AG04449 (cell line): ENCODE results near the gene NRG2.

Source experiments
- CTCF ChIA-PET: fragments of 350-600 bp; formaldehyde crosslinking; extraction: SDS; loops from one replicate; lab custom pipeline; 2021; ENCODE audit warnings: antibody characterized with exemption; lab: Yijun Ruan, JAX
- POLR2A ChIA-PET: fragments of 400-600, 350-600 bp; formaldehyde crosslinking; extraction: SDS; loops from one replicate; lab custom pipeline; 2020; ENCODE audit warnings: antibody characterized with exemption, inconsistent platforms; lab: Yijun Ruan, JAX
- DNase-seq: peaks from one replicate; pipeline ENCODE4 v3.0.0-alpha.2; 2010; ENCODE audit warnings: low read depth, low spot score
- H3K4me3 ChIP-seq: 2 replicates; pipeline ENCODE4 v1.5.1; 2011; ENCODE audit warnings: low read depth, mild to moderate bottlenecking, control low read depth, low read length
- CTCF ChIP-seq: IDR thresholded peaks from one replicate; pipeline ENCODE4 v1.5.1; 2011; ENCODE audit warnings: mild to moderate bottlenecking, moderate library complexity, low read length, control low read depth, inconsistent platforms; ENCODE audit not compliant: insufficient read depth; ENCODE audit errors: missing control alignments

The NRG2 gene

DNA sequence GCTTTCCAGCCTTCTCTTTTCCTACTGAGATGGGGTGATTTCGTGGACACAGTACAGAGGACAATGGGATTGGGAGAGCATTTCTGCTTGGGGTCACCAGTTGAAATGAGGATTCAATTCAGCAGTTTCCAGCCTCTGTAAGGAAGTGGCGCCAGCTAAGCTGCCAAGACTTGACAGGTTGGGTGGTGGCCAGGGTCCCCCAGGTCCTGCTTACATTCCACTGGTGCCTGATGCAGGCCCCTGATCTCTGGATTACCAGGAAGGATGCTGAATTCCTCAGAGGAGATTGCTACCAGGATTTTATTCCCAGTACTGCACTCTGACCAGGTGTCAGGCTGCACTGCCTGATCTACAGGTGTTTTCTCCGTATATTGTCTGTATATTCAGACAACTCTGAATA, 127.8 kb downstream of the NRG2 start:
- POLR2A ChIA-PET, result no interaction called here
- DNase-seq, result no peak
- CTCF ChIA-PET, result interaction anchor here (1.7 to 1.9 kb wide), 2 partner anchors 53 to 128 kb away, joined by 5 to 9 read pairs; no protein-coding TSS in a partner anchor
- H3K4me3 ChIP-seq, result no peak overlapping the region
- no peak for TF ChIP-seq CTCF

- CTCF ChIA-PET, result interaction anchor here (1.7 to 1.9 kb wide), 2 partner anchors 54 to 127 kb away, joined by 5 to 9 read pairs; no protein-coding TSS in a partner anchor
- no peak for TF ChIP-seq CTCF
- POLR2A ChIA-PET, result interaction anchor here (0.7 kb wide), 1 partner anchor 10 kb away, joined by 3 read pairs; no protein-coding TSS in a partner anchor
- no peak for DNase-seq
- no peak overlapping the region for H3K4me3 ChIP-seq
Measured at GRCh38 chr5:139914218-139914807, 128.8 kb downstream of the NRG2 start.

GRCh38 chr5:139912804-139913203, 130.3 kb downstream of the NRG2 start:
- CTCF ChIA-PET, result interaction anchor here (1.1 kb wide), 1 partner anchor 233 kb away, joined by 3 read pairs; no protein-coding TSS in a partner anchor
- DNase-seq, result no peak
- POLR2A ChIA-PET, result no interaction called here
- no peak for TF ChIP-seq CTCF
- H3K4me3 ChIP-seq, result no peak overlapping the region

- no peak for TF ChIP-seq CTCF
- POLR2A ChIA-PET, result no interaction called here
- no peak overlapping the region for H3K4me3 ChIP-seq
- CTCF ChIA-PET, result interaction anchor here (1.7 kb wide), 1 partner anchor 125 kb away, joined by 4 read pairs; no protein-coding TSS in a partner anchor
- DNase-seq, result no peak
Measured at GRCh38 chr5:139912158-139912557, 130.9 kb downstream of the NRG2 start.

DNA sequence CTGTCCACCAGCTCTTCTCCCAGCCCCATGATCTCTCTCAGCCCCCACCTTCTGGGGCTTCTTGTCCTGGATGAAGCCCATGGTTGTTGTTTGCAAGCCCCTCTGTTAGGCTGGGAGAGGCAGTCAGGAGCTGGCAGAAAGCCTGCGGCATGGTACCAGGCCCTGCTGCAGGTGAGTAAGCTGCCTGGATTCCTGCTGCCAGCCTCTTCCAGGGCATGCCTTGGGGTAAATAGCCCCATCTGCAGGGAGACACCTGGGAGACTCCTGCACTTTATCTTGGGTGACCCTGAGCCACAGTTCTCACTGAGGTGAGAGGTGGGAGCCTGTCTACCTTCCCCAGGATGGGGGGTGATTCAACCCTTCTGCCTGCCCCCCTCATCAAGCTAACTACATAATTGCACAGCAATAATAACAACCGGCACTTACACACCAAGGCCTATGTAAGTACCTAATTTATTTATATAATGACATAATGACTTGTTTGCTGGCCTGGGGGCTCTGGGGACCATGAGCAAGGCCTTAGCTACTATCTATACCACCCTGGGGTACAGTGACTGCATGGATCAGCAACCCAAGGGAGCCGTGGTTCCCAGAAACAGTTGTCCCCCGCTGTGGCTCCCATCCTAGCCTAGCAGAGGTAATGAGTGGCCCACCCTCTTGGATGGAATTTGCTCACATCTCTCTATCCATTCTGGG, 131.5 kb downstream of the NRG2 start:
- H3K4me3 ChIP-seq, result no peak overlapping the region
- POLR2A ChIA-PET, result interaction anchor here (0.7 kb wide), 1 partner anchor 1212 kb away, joined by 3 read pairs; no protein-coding TSS in a partner anchor
- CTCF ChIA-PET, result interaction anchor here (1.0 to 1.7 kb wide), 2 partner anchors 59 to 125 kb away, joined by 3 to 4 read pairs; no protein-coding TSS in a partner anchor
- DNase-seq, result no peak
- TF ChIP-seq CTCF, result no peak

DNA sequence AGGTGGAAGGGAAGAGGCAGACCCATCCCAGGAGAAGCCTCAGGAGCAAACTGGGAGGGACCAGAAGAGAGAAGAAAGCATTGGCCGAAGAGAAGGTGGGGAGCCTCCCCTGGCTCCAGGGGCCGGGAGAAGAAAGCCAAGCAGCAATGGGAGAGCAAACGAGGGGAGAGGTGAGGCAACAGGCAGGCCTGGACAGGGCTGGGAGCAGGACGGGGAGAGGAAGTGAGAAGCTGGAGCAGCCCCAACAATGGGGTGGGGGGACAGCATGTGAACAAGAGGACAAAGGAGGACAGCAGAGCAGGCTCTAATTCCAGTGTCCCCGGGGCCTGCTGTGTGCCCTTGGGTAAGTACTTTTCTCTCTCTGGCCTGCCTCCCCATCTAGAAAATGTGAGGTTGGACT, 132.2 kb downstream of the NRG2 start:
- POLR2A ChIA-PET, result interaction anchor here (0.7 kb wide), 1 partner anchor 1212 kb away, joined by 3 read pairs; no protein-coding TSS in a partner anchor
- CTCF ChIA-PET, result interaction anchor here (1.0 to 1.7 kb wide), 2 partner anchors 60 to 124 kb away, joined by 3 to 4 read pairs; no protein-coding TSS in a partner anchor
- no peak overlapping the region for H3K4me3 ChIP-seq
- no peak for TF ChIP-seq CTCF
- no peak for DNase-seq
